KMS-11 (cell line): ENCODE measurements around the gene LRFN2.

Experiments
- H2AFZ ChIP-seq: fragments of 200-600 bp; sonication (generic); 2 replicates; pipeline ENCODE4 v1.6.1; 2016; ENCODE audit warnings: antibody characterized with exemption, mixed run types, low read depth
- H3K27ac ChIP-seq: fragments of 200-600 bp; sonication (generic); 2 replicates; pipeline ENCODE4 v1.6.1; 2016; ENCODE audit warnings: mild to moderate bottlenecking, mixed run types
- H3K27me3 ChIP-seq: fragments of 200-600 bp; sonication (generic); 2 replicates; pipeline ENCODE4 v1.6.1; 2017; ENCODE audit warnings: mild to moderate bottlenecking, low read depth, mixed run types, moderate library complexity; ENCODE audit not compliant: insufficient read depth
- H3K36me3 ChIP-seq: fragments of 200-600 bp; sonication (generic); 2 replicates; pipeline ENCODE4 v1.6.1; 2017; ENCODE audit warnings: mild to moderate bottlenecking, mixed run types; ENCODE audit not compliant: insufficient read depth
- H3K4me1 ChIP-seq: fragments of 200-600 bp; sonication (generic); 2 replicates; pipeline ENCODE4 v1.6.1; 2016; ENCODE audit warnings: mild to moderate bottlenecking, low read depth, mixed run types; ENCODE audit not compliant: poor library complexity, severe bottlenecking
- H3K4me2 ChIP-seq: fragments of 200-600 bp; sonication (generic); 2 replicates; pipeline ENCODE4 v1.7.0; 2016; ENCODE audit warnings: mild to moderate bottlenecking, mixed run types
- H3K4me3 ChIP-seq: fragments of 200-600 bp; sonication (generic); IDR thresholded peaks from 2 replicates; pipeline ENCODE4 v1.6.1; 2017; ENCODE audit warnings: low read depth, low read length, mixed read lengths; ENCODE audit not compliant: insufficient read depth
- H3K79me2 ChIP-seq: fragments of 200-600 bp; sonication (generic); 2 replicates; pipeline ENCODE4 v1.6.1; 2016; ENCODE audit warnings: low read depth, mixed run types; ENCODE audit not compliant: insufficient read depth
- H3K9ac ChIP-seq: fragments of 200-600 bp; sonication (generic); 2 replicates; pipeline ENCODE4 v1.6.1; 2016; ENCODE audit warnings: mild to moderate bottlenecking, mixed run types
- H4K20me1 ChIP-seq: fragments of 200-600 bp; sonication (generic); 2 replicates; pipeline ENCODE4 v1.6.1; 2016; ENCODE audit warnings: mild to moderate bottlenecking, mixed run types; ENCODE audit not compliant: insufficient read depth
- TF ChIP-seq, protein P1 (sequence below): fragments of 200-600 bp; sonication (generic); conservative IDR thresholded peaks from 2 replicates; pipeline ENCODE4 v1.6.1; 2017; ENCODE audit warnings: low read depth, mild to moderate bottlenecking, antibody characterized with exemption, low read length, moderate library complexity, mixed read lengths

LRFN2 gene

DNA sequence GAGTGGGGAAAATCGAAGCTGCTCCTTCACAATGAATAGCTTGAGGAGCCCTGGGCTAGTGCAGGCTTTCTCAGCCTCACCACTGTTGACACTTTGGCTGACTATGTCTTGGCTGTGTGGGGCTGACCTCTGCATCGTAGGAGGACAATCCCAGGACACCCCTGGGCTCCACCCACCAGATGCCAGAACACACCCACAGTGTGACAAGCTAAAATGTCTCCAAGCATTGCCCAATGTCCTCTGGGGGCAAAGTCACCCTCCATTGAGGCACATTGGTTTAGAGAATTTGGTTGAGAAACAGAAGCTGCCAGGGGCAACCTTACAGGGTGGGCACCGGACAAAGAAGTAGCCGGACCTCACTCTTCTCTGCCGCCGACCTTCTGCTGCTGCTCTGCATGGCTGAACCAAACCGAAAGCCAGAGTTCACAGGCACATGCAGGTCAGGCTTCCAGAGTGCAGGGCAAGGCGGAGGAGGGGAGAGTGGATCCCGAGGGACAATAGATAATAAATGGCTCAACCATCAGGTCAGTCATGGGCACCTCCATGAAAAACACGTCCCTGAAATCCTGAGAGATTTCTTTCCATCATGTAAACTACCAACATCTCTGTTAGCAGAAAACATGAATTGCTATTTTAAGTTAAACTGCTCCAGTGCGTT is 189.0 kb downstream of the LRFN2 start:
- no peak overlapping the region for H2AFZ ChIP-seq
- no peaks in the 10 kb centered on the region for H3K4me1 ChIP-seq
- H4K20me1 ChIP-seq: no peaks in the 10 kb centered on the region
- no peak overlapping the region for H3K9ac ChIP-seq
- H3K4me2 ChIP-seq: no peak overlapping the region
- no peaks in the 10 kb centered on the region for H3K36me3 ChIP-seq
- H3K27ac ChIP-seq: no peak overlapping the region
- TF ChIP-seq, protein P1, sequence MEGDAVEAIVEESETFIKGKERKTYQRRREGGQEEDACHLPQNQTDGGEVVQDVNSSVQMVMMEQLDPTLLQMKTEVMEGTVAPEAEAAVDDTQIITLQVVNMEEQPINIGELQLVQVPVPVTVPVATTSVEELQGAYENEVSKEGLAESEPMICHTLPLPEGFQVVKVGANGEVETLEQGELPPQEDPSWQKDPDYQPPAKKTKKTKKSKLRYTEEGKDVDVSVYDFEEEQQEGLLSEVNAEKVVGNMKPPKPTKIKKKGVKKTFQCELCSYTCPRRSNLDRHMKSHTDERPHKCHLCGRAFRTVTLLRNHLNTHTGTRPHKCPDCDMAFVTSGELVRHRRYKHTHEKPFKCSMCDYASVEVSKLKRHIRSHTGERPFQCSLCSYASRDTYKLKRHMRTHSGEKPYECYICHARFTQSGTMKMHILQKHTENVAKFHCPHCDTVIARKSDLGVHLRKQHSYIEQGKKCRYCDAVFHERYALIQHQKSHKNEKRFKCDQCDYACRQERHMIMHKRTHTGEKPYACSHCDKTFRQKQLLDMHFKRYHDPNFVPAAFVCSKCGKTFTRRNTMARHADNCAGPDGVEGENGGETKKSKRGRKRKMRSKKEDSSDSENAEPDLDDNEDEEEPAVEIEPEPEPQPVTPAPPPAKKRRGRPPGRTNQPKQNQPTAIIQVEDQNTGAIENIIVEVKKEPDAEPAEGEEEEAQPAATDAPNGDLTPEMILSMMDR: no peak
- H3K27me3 ChIP-seq: no peaks in the 10 kb centered on the region
- no peaks in the 10 kb centered on the region for H3K79me2 ChIP-seq
- no peak overlapping the region for H3K4me3 ChIP-seq

DNA sequence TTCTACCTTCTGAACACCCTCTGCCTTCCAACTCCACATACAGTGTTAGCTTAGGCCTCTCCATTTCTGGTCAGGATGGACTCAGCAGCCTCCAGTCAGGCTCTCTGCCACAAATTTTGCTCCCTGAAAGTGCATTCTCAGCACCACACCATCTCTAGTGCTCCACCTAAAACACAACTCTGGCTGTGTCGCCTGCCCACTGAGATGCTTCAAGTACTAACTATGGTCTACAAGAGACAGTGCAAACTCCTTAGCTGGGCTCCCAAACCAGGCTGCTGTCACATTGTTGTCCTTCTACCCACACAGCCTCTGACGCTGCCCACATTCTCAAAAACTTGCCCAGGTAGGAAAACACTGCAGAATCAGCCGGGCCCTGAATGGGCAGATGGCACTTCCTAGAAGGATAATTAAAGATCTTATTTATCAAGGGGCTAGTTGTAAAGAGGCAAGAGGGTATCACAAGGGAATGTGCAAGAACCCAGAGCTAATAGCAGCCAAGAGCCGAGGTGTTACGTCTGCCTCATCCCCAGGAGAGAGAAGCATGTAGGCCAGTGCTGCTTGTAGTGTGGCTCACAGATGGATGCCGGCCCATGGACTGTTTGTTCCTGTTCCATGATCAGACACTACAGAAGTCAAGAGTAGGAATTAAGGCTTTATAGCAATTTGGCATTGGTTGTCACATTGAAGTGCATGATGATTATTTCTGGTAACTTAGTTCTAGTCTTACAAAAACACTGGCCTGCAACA is 189.7 kb downstream of the LRFN2 start:
- H3K27me3 ChIP-seq: no peaks in the 10 kb centered on the region
- TF ChIP-seq, protein P1: no peak
- no peaks in the 10 kb centered on the region for H4K20me1 ChIP-seq
- H2AFZ ChIP-seq: no peak overlapping the region
- H3K27ac ChIP-seq: no peak overlapping the region
- H3K4me1 ChIP-seq: no peaks in the 10 kb centered on the region
- H3K4me3 ChIP-seq: no peak overlapping the region
- H3K36me3 ChIP-seq: no peaks in the 10 kb centered on the region
- no peak overlapping the region for H3K4me2 ChIP-seq
- no peak overlapping the region for H3K9ac ChIP-seq
- H3K79me2 ChIP-seq: no peaks in the 10 kb centered on the region

DNA sequence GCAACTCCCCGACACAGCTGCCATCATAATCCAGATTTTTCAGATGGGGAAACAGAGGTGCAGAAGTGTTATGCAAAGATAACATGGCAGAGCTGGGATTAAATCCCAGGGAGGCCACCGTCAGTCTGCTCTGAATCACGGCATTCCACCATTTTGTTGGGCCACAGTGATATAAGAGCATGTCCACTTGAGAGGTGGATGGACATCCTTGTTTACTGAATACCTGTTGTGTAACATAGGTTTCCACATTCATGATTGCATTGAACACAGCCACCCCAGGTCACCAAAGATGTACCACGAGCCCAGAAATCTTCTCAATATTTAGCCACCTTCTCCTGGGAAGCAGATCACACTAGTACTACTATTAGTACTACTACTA is 191.5 kb downstream of the LRFN2 start:
- no peak overlapping the region for H3K4me3 ChIP-seq
- no peak overlapping the region for H3K4me2 ChIP-seq
- no peak overlapping the region for H2AFZ ChIP-seq
- TF ChIP-seq, protein P1: no peak
- H4K20me1 ChIP-seq: no peaks in the 10 kb centered on the region
- H3K27me3 ChIP-seq: no peaks in the 10 kb centered on the region
- H3K9ac ChIP-seq: no peak overlapping the region
- no peaks in the 10 kb centered on the region for H3K4me1 ChIP-seq
- H3K36me3 ChIP-seq: no peaks in the 10 kb centered on the region
- no peak overlapping the region for H3K27ac ChIP-seq
- no peaks in the 10 kb centered on the region for H3K79me2 ChIP-seq

- no peak overlapping the region for H3K4me2 ChIP-seq
- no peak overlapping the region for H2AFZ ChIP-seq
- H3K79me2 ChIP-seq: no peaks in the 10 kb centered on the region
- H3K4me1 ChIP-seq: no peaks in the 10 kb centered on the region
- H3K9ac ChIP-seq: no peak overlapping the region
- H4K20me1 ChIP-seq: no peaks in the 10 kb centered on the region
- no peak overlapping the region for H3K4me3 ChIP-seq
- no peaks in the 10 kb centered on the region for H3K27me3 ChIP-seq
- no peaks in the 10 kb centered on the region for H3K36me3 ChIP-seq
- H3K27ac ChIP-seq: no peak overlapping the region
- TF ChIP-seq, protein P1: no peak
Observed at GRCh38 chr6:40395066-40395697, 192.0 kb downstream of the LRFN2 start.
